GM10248 (cell line): ENCODE measurements around the gene PIP.
"Not testable (repeated sequence)": the region's sequence is repeated elsewhere in the genome, so short reads cannot be mapped to it uniquely, and the experiment has no call there.

Experiments used
- CTCF ChIA-PET: fragments of 300-600 bp; sonication (Branson Sonifier 250); formaldehyde crosslinking; extraction: SDS; loops from one replicate; lab custom pipeline; 2021; ENCODE audit warnings: antibody characterized with exemption; lab: Yijun Ruan, JAX
- POLR2A ChIA-PET: fragments of 350-650 bp; sonication (Branson Sonifier 250); formaldehyde crosslinking; extraction: SDS; loops from one replicate; lab custom pipeline; 2020; ENCODE audit warnings: antibody characterized with exemption; lab: Yijun Ruan, JAX
- DNase-seq: peaks from one replicate; pipeline ENCODE4 v3.0.0; 2012; ENCODE audit errors: extremely low spot score
- TF ChIP-seq, protein P1 (sequence below): IDR thresholded peaks from 2 replicates; pipeline ENCODE4 v1.5.1; 2012; ENCODE audit warnings: mild to moderate bottlenecking, low read depth; ENCODE audit errors: extremely low read depth, missing control alignments, control extremely low read depth

The PIP gene

GRCh38 chr7:143177374-143178119 is 45.7 kb downstream of the PIP start:
- TF ChIP-seq, protein P1, sequence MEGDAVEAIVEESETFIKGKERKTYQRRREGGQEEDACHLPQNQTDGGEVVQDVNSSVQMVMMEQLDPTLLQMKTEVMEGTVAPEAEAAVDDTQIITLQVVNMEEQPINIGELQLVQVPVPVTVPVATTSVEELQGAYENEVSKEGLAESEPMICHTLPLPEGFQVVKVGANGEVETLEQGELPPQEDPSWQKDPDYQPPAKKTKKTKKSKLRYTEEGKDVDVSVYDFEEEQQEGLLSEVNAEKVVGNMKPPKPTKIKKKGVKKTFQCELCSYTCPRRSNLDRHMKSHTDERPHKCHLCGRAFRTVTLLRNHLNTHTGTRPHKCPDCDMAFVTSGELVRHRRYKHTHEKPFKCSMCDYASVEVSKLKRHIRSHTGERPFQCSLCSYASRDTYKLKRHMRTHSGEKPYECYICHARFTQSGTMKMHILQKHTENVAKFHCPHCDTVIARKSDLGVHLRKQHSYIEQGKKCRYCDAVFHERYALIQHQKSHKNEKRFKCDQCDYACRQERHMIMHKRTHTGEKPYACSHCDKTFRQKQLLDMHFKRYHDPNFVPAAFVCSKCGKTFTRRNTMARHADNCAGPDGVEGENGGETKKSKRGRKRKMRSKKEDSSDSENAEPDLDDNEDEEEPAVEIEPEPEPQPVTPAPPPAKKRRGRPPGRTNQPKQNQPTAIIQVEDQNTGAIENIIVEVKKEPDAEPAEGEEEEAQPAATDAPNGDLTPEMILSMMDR = no peak
- ChIA-PET CTCF (interaction anchor here (1.0 kb wide), 1 partner anchor 18 kb away, joined by 4 read pairs; no protein-coding TSS in a partner anchor), POLR2A (no interaction called here)
- no peak for DNase-seq

DNA sequence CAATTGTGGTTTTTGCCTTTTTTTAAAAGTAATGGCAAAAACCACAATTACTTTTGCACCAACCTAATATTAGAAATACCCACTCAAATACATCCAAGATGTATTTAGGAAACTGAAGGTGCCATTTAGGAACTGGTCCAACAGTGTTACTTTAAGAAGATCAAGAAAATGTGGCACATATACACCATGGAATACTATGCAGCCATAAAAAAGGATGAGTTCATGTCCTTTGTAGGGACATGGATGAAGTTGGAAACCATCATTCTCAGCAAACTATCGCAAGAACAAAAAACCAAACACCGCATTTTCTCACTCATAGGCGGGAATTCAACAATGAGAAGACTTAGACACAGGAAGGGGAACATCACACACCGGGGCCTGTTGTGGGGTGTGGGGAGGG is 48.9 kb downstream of the PIP start:
- DNase-seq, CTCF ChIA-PET, POLR2A ChIA-PET: not testable (repeated sequence)

DNA sequence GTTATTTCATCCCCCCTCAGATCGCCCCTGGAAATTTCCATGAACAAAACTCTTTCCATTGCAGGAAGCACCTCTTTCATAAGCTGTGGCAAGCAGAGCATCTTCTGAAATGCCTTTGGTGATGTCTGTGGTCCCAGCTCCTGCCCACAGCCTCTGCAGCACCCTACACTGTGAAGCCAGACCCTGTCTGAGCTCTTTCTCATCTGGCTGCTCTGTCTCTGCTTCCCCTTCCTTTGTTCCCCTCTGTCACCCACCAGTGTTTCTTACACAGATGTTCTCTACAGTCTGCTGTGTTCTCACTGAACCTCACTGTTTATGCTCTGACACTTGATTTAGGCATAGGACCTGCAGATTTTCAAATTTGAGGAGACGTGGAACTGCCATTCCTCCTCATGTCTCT is 49.5 kb downstream of the PIP start:
- CTCF ChIA-PET = no interaction called here
- TF ChIP-seq, protein P1 = no peak
- DNase-seq = no peak
- POLR2A ChIA-PET = no interaction called here

GRCh38 chr7:143183024-143183423 is 51.1 kb downstream of the PIP start, which contains the start of gene TAS2R39:
TSS of gene TAS2R39 (plus strand) at chr7:143183419. CDS start at chr7:143183419, 0 bp downstream.
- no peak for DNase-seq
- ChIA-PET CTCF (interaction anchor here (1.1 kb wide), 1 partner anchor 65 kb away, joined by 3 read pairs; no protein-coding TSS in a partner anchor), POLR2A (no interaction called here)
- TF ChIP-seq, protein P1 = no peak

- CTCF ChIA-PET = interaction anchor here (1.0 kb wide), 1 partner anchor 186 kb away, joined by 3 read pairs; no protein-coding TSS in a partner anchor
- POLR2A ChIA-PET = no interaction called here
- no peak for DNase-seq
- TF ChIP-seq, protein P1 = no peak
Observed at GRCh38 chr7:143185551-143185950, 53.7 kb downstream of the PIP start.

DNA sequence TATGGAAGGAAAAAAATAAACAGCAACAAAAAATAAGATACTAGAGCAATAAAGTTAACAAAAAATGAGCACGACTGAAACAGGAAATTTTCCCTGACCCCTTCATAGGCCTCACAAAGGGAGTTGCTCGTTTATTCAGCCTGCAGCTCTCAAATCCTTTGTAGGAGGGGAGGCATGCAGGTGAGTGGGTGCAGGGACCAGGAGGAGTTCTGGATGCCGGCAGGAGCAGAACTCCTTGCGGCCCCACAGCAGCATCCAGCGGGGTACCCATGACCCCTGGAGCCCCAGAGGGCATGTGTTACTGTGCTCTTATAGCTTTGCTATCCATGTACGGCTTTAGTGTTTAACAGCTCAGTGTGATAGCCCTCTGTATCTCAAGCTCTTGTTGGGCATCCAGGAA is 57.1 kb downstream of the PIP start:
- ChIA-PET CTCF (interaction anchor here (2.0 kb wide), 1 partner anchor 26 kb away, joined by 16 read pairs; no protein-coding TSS in a partner anchor), POLR2A (no interaction called here)
- TF ChIP-seq, protein P1 = no peak
- DNase-seq = no peak
